Measurements from ENCODE around the gene SEMA4A. TPM values are rescaled to one million over a fixed set of nuclear protein-coding genes. Genes with fewer than 3 reads are reported as not detected.
A peak's percentile ranks its signal among the peaks of the same experiment; 100 is the strongest.

SEMA4A gene
- total and polyA plus RNA-seq, 9 of the 15 experiments (the other 6 are each of a cell fraction or from before 2014, with no cell fraction given): 0.04 to 1.7 (median 0.45) TPM

DNA sequence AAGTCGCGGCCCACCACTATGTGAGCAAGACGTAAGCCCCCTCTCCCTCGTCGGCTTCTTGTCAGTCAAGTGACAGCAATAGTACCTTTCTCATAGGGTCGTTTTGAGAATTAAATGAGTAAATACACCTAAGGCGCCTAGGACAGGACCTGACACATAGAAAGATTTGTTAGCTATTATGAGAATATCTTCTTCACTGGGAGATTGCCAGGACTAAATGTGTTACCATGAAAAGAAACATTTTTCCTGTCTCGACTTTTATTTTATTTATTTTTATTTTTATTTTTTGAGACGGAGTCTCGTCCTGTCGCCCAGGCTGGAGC is 60.2 kb downstream of the SEMA4A start:
- in situ Hi-C loops (cut with MboI): no loop called here
- Histone ChIP-seq H3K9me3 (replicated peaks; ENCODE audit: control insufficient read depth, insufficient read depth, low read depth, low read length) (no peaks in the 10 kb centered on the region), H4K20me1 (replicated peaks; ENCODE audit: control insufficient read depth, insufficient read depth, low read length) (no peaks in the 10 kb centered on the region), H3K4me3 (peak overlapping the region; percentile 78), H3K79me2 (ENCODE audit: control insufficient read depth, insufficient read depth, low read length) (peaks cover 31% of the 10 kb centered on the region), H3K4me1 (replicated peaks in 1 of 2; ENCODE audit: control insufficient read depth in 2 of 2, insufficient read depth in 2 of 2, low read length in 2 of 2) (peaks cover 11 to 17% of the 10 kb centered on the region in 2 experiments; a peak in 4 of 5 replicates), H3K9me1 (ENCODE audit: control insufficient read depth, insufficient read depth, low read length) (no peaks in the 10 kb centered on the region), H3K4me2 (ENCODE audit: insufficient read depth, low read length) (peak overlapping the region; percentile 97), H2AFZ (ENCODE audit: low read depth, low read length) (peak overlapping the region; percentile 100), H3K27me3 (ENCODE audit: control insufficient read depth in 2 of 2, insufficient read depth in 2 of 2, low read length in 2 of 2) (no peaks in the 10 kb centered on the region), H3K27ac (ENCODE audit: extremely low read depth, low read depth, low read length) (peak overlapping the region; percentile 100), H3K36me3 (ENCODE audit: control insufficient read depth, insufficient read depth, low read length) (peaks cover 52% of the 10 kb centered on the region; the same call in 2 of the 3 replicates), H3K9ac (ENCODE audit: insufficient read depth in 1 of 2, low read depth in 2 of 2, low read length in 2 of 2) (peak overlapping the region; percentile 97 to 99)
- intact Hi-C loops (cut with micrococcal nuclease): loop anchor here (2.0 to 5.0 kb wide), 2 partner anchors 21 to 66 kb away; no protein-coding TSS in a partner anchor
- FAIRE-seq (no peak), ATAC-seq (no peak), DNase-seq (ENCODE audit: extremely low read depth in 1 of 4, low spot score in 3 of 4) (peak in 1 of 4 experiments; percentile 44)
- no TSS peak for BruUV-seq (replicated peaks)
- ChIA-PET CTCF (ENCODE audit: low intra/inter-chr PET ratio) (no interaction called here), POLR2A (interaction anchor here (0.6 to 2.9 kb wide), 22 partner anchors 8 to 612 kb away, joined by 3 to 62 read pairs (median 6); partner anchors contain the start of genes LMNA, PAQR6, SLC25A44 and SMG5)
- 2% methylated on average over 11 of the region's 11 CpGs for WGBS (ENCODE audit: insufficient coverage, low coverage, missing lambda C conversion rate)
- TF ChIP-seq ZNF184 (CRISPR knock-in tag; IDR thresholded peaks at IDR 0.05) (no peak), ZFX (CRISPR knock-in tag; IDR thresholded peaks at IDR 0.05) (0 out of 2 replicates have a peak, but pooled peaks have one; percentile 41), HBP1 (CRISPR knock-in tag; IDR thresholded peaks at IDR 0.05) (no peak)
